Spleen (tissue), 7 donors: ENCODE measurements around the gene THOC2.

ENCODE experiments used
- CTCF ChIP-seq, 11 experiments: fragments of 200-600 bp in 7 of 11; fragments of 450-650 bp in 4 of 11; sonication (generic) in 4 of 11; IDR thresholded peaks in 8 of 11; conservative IDR thresholded peaks in 3 of 11; 1 replicate in 7 of 11; 2 replicates in 4 of 11; pipeline versions ENCODE4 v1.4.0 to v1.8.0; 2016 to 2021; ENCODE audit warnings: antibody characterized with exemption in 11 of 11, inconsistent platforms in 4 of 11, mild to moderate bottlenecking in 1 of 11
- POLR2AphosphoS5 ChIP-seq, 3 donors: sonication (generic); formaldehyde crosslinking; IDR thresholded peaks; one replicate each; pipeline ENCODE4 v1.5.1; 2017; ENCODE audit warnings: antibody characterized with exemption in 3 of 3
- donor health status: DM: no; HTN: no; CAD: no; lungs with moderate emphysema.
- donor health status: DM: no; HTN: no; CAD: no.
- donor health status: DM: no; HTN: no; CAD: no.

DNA sequence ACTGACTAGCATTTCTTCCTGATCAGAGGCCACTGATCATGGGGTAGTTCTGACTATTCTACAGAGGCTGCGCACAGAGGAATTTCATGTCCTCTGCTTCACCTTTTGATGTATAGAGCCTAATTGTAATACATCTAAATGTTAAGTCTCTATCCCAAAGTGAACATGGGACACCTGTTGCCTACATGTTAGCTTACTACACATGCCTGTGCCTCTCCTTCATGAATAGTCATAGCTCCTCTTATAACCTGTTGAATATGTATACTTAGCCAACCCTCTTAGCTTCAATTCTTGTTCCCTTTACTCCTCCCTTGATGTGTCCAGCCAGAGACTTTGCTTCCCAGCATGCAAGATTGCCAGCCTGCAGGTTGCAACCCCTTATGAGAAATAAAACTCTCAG is 9.6 kb upstream of the THOC2 start:
- no peak for TF ChIP-seq CTCF (IDR thresholded peaks at IDR 0.05 in 8 of 11, conservative IDR thresholded peaks at IDR 0.05 in 3 of 11)
- no peak for TF ChIP-seq POLR2AphosphoS5 (IDR thresholded peaks at IDR 0.05)
